ENCODE data around the gene UNC13C. TPM values are rescaled to one million over a fixed set of nuclear protein-coding genes. Genes with fewer than 3 reads are reported as not detected.

Gene UNC13C
- total RNA-seq, 1 donor from 2014 or later: not detected

GRCh38 chr15:54083991-54084390 is 105.8 kb downstream of the UNC13C start:
- Mint-ChIP-seq H3K36me3 (ENCODE audit: unreplicated experiment) (no peaks in the 10 kb centered on the region), H3K9me3 (ENCODE audit: unreplicated experiment) (no peaks in the 10 kb centered on the region), H3K27ac (ENCODE audit: unreplicated experiment) (no peak overlapping the region), H3K4me1 (ENCODE audit: unreplicated experiment) (no peaks in the 10 kb centered on the region), H3K27me3 (ENCODE audit: unreplicated experiment) (peaks cover 11% of the 10 kb centered on the region), H3K4me3 (ENCODE audit: unreplicated experiment) (no peak overlapping the region)
- TF ChIP-seq CTCF (IDR thresholded peaks at IDR 0.05): no peak
- no peak for DNase-seq (ENCODE audit: extremely low spot score, unreplicated experiment)

- no peak for DNase-seq (ENCODE audit: extremely low spot score, unreplicated experiment)
- no peaks in the 10 kb centered on the region for H3K4me1 Mint-ChIP-seq (ENCODE audit: unreplicated experiment)
- no peak for TF ChIP-seq CTCF (IDR thresholded peaks at IDR 0.05)
- H3K27ac Mint-ChIP-seq (ENCODE audit: unreplicated experiment): no peak overlapping the region
- no peak overlapping the region for H3K4me3 Mint-ChIP-seq (ENCODE audit: unreplicated experiment)
- H3K9me3 Mint-ChIP-seq (ENCODE audit: unreplicated experiment): no peaks in the 10 kb centered on the region
- peaks cover 2% of the 10 kb centered on the region for H3K27me3 Mint-ChIP-seq (ENCODE audit: unreplicated experiment)
- no peaks in the 10 kb centered on the region for H3K36me3 Mint-ChIP-seq (ENCODE audit: unreplicated experiment)
Measured at GRCh38 chr15:54088837-54089236, 110.6 kb downstream of the UNC13C start.

GRCh38 chr15:54089776-54090175 is 111.5 kb downstream of the UNC13C start:
- no peaks in the 10 kb centered on the region for H3K27me3 Mint-ChIP-seq (ENCODE audit: unreplicated experiment)
- H3K4me1 Mint-ChIP-seq (ENCODE audit: unreplicated experiment): no peaks in the 10 kb centered on the region
- no peaks in the 10 kb centered on the region for H3K36me3 Mint-ChIP-seq (ENCODE audit: unreplicated experiment)
- H3K9me3 Mint-ChIP-seq (ENCODE audit: unreplicated experiment): no peaks in the 10 kb centered on the region
- TF ChIP-seq CTCF (IDR thresholded peaks at IDR 0.05): no peak
- H3K27ac Mint-ChIP-seq (ENCODE audit: unreplicated experiment): no peak overlapping the region
- no peak overlapping the region for H3K4me3 Mint-ChIP-seq (ENCODE audit: unreplicated experiment)
- DNase-seq (ENCODE audit: extremely low spot score, unreplicated experiment): no peak

GRCh38 chr15:54091651-54092050 is 113.4 kb downstream of the UNC13C start:
- no peak for TF ChIP-seq CTCF (IDR thresholded peaks at IDR 0.05)
- no peak overlapping the region for H3K4me3 Mint-ChIP-seq (ENCODE audit: unreplicated experiment)
- H3K4me1 Mint-ChIP-seq (ENCODE audit: unreplicated experiment): no peaks in the 10 kb centered on the region
- no peaks in the 10 kb centered on the region for H3K27me3 Mint-ChIP-seq (ENCODE audit: unreplicated experiment)
- no peak overlapping the region for H3K27ac Mint-ChIP-seq (ENCODE audit: unreplicated experiment)
- H3K9me3 Mint-ChIP-seq (ENCODE audit: unreplicated experiment): no peaks in the 10 kb centered on the region
- DNase-seq (ENCODE audit: extremely low spot score, unreplicated experiment): no peak
- H3K36me3 Mint-ChIP-seq (ENCODE audit: unreplicated experiment): no peaks in the 10 kb centered on the region

GRCh38 chr15:54094661-54095060 is 116.4 kb downstream of the UNC13C start:
- no peak for DNase-seq (ENCODE audit: extremely low spot score, unreplicated experiment)

More at GRCh38 chr15:54094661-54095060, 116.4 kb downstream of the UNC13C start:
- H3K27me3 Mint-ChIP-seq (ENCODE audit: unreplicated experiment): no peaks in the 10 kb centered on the region
- H3K27ac Mint-ChIP-seq (ENCODE audit: unreplicated experiment): no peak overlapping the region
- no peaks in the 10 kb centered on the region for H3K9me3 Mint-ChIP-seq (ENCODE audit: unreplicated experiment)
- no peak overlapping the region for H3K4me3 Mint-ChIP-seq (ENCODE audit: unreplicated experiment)
- H3K36me3 Mint-ChIP-seq (ENCODE audit: unreplicated experiment): no peaks in the 10 kb centered on the region
- no peak for TF ChIP-seq CTCF (IDR thresholded peaks at IDR 0.05)
- no peaks in the 10 kb centered on the region for H3K4me1 Mint-ChIP-seq (ENCODE audit: unreplicated experiment)

Data from osteocyte (in vitro differentiated cells).